Epithelial cell of esophagus (primary cell): Measurements from ENCODE around the gene TMEM184B.

Source experiments
- DNase-seq: peaks from one replicate; pipeline ENCODE4 v3.0.0; 2010; ENCODE audit warnings: low read depth
- H3K4me3 ChIP-seq: 2 replicates; pipeline ENCODE4 v1.5.1; 2011; ENCODE audit warnings: mild to moderate bottlenecking, low read length, control low read depth
- TF ChIP-seq, protein P1 (sequence below): IDR thresholded peaks from 2 replicates; pipeline ENCODE4 v1.5.1; 2011; ENCODE audit warnings: low read depth, mild to moderate bottlenecking, low read length, control low read depth, inconsistent platforms; ENCODE audit not compliant: insufficient read depth; ENCODE audit errors: missing control alignments

Gene TMEM184B

DNA sequence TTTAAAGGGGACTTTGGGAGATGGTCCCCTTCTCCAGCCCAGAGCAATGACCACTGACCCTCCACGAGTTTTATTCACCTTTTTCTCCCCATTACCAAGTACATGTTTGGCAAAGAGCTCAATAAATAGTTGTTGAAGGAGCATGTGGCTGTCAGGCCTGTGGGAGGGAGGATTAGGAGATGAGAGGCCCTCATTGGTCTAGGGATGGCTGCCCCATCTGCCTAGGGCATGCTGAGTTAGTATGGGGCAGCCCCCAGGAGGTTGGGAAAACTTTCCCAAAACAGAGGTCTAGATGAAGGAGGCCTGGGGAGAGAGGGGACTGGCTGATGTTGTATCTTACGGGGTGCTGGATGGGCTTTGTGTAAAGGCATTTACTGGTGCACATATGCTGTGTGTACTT, 60.4 kb downstream of the TMEM184B start:
- TF ChIP-seq, protein P1, sequence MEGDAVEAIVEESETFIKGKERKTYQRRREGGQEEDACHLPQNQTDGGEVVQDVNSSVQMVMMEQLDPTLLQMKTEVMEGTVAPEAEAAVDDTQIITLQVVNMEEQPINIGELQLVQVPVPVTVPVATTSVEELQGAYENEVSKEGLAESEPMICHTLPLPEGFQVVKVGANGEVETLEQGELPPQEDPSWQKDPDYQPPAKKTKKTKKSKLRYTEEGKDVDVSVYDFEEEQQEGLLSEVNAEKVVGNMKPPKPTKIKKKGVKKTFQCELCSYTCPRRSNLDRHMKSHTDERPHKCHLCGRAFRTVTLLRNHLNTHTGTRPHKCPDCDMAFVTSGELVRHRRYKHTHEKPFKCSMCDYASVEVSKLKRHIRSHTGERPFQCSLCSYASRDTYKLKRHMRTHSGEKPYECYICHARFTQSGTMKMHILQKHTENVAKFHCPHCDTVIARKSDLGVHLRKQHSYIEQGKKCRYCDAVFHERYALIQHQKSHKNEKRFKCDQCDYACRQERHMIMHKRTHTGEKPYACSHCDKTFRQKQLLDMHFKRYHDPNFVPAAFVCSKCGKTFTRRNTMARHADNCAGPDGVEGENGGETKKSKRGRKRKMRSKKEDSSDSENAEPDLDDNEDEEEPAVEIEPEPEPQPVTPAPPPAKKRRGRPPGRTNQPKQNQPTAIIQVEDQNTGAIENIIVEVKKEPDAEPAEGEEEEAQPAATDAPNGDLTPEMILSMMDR: no peak
- no peak overlapping the region for H3K4me3 ChIP-seq
- no peak for DNase-seq

DNA sequence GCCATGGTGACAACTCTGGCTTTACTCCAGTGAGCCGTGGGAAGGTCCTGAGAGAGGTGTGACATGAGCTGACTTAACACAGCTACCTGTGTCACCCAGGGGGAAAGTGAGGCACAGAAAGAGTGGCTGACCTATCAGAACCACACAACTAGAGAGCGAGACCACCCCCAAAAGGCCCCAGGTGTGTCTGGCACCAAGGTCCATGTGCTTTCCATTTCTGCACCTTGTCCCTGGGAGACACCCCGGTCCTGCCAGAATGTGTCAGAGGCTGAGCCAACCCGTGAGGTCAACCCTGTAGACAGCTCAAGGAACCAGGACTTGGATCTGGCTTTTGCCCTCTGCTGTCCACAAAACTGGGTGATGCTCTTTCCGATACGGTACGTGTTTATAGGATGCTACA, 61.3 kb downstream of the TMEM184B start:
- no peak overlapping the region for H3K4me3 ChIP-seq
- DNase-seq: no peak
- TF ChIP-seq, protein P1: no peak

DNA sequence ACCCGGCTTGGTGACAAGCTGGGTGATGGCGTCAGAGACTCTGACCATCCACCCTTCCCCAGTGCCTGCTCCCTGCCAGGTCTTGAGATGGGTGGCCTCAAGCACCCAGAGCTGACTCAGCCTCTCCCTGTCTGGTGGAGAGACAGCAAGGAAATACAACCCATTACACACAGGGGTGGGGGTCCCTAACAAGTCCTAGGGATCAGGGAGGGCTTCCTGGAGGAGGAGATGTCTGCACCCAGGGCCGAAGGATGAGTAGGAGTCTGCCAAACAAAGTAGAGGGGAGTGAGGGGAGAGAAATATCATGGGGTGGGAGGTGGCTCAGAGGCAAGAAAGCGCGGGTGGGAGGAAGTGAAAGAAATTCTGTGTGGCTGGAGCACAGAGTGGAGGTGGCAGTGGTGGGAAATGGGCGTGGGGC, 64.2 kb downstream of the TMEM184B start:
- H3K4me3 ChIP-seq: no peak overlapping the region
- TF ChIP-seq, protein P1: no peak
- DNase-seq: no peak

DNA sequence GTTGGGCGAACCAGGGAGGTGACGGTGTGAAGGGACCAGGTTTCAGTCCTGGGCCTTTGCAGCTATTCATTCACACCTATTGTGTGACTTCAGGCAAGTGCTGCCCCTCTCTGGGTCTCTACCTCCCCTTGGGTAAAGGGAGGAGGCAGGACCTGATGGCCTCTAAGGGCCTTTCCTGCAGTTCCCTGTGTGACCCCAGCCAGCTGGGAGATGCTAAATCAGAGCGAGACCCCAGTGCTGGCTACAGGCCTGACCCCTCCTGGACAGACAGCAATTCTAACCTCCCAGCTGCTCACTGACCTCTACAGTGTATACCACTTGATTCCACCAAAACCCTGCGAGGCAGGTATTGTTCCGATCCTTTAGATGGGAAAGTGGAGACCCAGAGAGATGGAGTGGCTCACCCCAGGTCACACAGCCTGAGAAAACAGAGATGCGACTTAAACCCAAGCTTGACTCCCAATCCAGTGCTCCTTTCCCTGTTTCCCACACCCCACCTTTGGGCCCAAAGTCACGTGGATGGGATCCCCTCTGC, 64.8 kb downstream of the TMEM184B start:
- H3K4me3 ChIP-seq: no peak overlapping the region
- TF ChIP-seq, protein P1: no peak
- no peak for DNase-seq

DNA sequence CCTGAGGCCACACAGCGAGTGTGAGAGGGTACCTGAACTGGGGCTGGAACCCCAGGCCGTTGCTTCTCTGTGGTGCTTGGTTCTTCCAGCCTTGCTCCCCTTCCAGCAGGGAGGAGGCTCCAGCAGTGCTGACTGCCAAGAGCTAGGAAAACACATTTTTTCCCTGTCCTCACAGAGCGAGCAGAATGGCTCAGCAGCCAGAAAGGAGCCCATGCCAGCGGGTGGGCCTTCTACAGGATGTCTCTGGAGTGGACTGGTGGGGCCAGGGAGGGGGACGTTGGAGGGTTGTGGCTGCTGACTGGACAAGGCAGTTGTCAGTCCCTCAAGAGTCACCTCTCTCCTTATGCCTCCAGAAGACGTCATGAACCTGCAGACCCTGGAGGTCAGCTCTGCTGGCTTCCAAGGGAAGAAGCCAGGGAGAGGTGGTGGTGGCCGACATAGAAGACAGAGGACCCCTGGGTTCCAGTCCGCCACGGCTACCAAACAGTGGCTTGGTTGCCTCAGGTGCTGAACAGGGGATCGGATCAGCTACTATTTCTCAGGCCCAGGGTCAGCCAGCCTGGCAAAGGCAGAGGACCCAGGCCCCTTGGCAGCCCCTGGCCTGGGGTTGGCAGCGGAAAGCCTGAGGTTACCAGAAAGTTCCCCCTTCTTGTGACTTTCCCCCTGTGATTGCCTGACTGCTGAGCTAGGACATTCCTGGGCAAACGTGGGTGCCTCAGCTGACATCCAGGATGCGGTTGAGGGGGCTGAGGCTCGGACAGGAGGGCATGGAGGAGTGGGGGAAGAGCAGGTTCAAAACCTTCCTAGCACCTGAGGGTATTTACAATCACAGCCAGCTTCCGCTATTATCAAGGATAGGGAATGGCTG, 67.3 kb downstream of the TMEM184B start:
- no peak for DNase-seq
- TF ChIP-seq, protein P1: no peak
- no peak overlapping the region for H3K4me3 ChIP-seq

DNA sequence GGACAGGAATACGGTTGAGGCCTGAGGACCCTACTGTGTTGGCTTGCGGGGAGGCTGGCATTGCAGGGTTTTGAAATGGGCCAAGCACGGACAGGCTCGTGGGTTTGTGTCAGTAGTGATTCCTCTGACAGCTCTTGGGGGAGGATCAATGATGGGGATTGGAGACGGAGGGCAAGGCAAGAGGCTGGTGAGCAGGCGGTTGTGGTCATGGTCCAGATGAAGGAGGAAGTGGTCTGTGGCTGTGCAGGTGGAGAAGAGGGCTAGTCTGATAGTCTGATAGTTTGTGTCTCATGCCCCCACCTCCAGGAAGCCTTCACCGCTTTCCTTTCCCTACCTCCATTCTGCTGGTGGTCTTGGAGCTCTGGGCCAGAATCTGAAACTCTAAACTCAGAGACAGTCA, 68.0 kb downstream of the TMEM184B start:
- no peak for DNase-seq
- H3K4me3 ChIP-seq: no peak overlapping the region
- TF ChIP-seq, protein P1: no peak
